Activated CD4-positive, alpha-beta T cell treated with anti-CD3 and anti-CD28 coated beads for 4 hours (primary cell): ENCODE results near the gene INPP5D.
"Not testable (repeated sequence)": the region's sequence is repeated elsewhere in the genome, so short reads cannot be mapped to it uniquely, and the experiment has no call there.

Experiments
- DNase-seq, 2 donors: peaks; one replicate each; pipeline ENCODE4 v3.0.0-alpha.2; 2020

Gene INPP5D

DNA sequence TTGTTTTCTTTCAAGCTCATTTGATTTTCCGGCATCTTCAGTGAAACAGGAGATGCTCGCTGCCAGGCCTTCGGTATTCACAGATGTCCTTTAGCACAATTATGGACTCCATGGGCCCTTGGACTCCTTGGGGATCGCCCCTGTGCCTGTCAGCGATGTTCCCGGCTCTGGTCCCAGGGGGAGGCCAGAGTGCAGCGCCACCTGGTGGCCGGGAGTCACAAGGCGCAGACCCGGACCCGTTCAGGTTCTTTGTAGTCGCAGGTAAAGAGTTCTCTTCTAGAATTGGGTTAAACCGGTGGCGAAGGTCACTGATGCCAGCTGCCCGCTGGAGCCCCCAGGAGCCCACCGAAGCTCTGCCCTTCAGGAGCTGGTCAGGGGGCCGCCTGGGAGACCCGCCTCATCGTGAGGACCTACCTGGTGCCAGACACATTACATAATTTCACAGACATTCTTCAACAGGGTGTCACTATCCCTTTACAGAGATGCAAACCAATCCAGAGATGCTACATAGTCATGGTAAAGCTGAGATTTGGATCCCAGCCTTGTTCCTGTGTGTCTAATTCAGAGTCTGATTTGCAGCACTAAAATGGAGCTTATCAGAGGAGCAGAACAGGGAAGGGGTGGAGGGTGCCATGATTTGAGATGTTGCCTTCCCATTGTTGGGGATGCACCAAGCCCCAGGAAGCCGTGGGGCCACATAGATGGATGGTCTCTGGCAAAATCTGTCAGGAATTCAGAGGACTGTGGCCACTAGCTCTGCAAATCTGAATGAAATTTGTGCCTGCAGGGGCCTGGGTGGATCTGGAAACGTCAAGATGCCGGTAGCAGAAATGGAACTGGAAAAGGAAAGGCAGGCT lies 6.0 kb upstream of the INPP5D start:
- DNase-seq: peak; percentile 71 to 76

DNA sequence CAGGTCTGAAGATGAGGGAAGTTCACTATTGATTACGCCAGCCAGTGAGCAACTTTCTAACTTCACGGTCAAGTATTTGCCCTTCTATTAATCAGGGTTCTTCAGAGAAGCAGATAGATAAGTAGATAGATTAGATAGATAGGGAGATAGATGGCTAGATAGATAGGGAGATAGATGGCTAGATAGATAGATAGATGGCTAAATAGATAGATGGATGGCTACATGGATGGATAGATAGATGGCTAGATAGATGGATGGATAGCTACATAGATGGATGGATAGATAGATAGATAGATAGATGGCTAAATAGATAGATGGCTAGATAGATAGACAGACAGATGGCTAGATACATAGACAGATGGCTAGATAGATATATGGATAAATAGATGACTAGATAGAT lies 4.8 kb upstream of the INPP5D start:
- DNase-seq: no peak

DNA sequence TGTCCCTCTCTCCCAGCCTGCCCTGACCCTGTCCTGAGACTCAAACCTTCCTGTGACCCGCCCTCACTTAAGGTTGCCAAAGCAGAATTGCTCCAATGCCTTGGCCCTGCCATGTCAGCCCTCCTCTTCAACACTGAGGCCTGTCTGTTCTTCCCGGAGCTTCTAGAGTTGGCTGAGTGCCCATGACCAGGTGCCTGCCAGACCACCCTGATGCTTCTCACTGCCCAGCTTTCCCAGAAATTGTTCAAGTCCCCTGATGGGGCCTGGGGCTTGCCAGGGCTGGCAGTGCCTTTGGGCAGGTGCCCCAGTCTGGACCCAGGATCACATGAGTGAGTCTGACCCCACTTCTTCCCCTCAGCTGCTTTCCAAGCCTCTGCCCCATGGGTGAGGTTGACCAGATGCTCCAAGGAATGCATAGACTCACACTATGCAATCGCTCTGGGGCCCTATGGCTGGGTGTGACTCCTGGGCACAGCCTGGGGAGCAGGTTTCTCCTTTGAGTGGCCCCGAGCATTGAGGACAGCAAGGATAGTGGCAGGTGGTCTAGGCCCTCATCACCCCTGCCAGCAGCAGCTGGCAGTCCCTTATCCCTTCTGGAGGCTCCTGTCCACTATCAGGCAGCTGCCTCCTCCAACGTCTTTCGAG lies 3.1 kb upstream of the INPP5D start:
- DNase-seq: no peak

DNA sequence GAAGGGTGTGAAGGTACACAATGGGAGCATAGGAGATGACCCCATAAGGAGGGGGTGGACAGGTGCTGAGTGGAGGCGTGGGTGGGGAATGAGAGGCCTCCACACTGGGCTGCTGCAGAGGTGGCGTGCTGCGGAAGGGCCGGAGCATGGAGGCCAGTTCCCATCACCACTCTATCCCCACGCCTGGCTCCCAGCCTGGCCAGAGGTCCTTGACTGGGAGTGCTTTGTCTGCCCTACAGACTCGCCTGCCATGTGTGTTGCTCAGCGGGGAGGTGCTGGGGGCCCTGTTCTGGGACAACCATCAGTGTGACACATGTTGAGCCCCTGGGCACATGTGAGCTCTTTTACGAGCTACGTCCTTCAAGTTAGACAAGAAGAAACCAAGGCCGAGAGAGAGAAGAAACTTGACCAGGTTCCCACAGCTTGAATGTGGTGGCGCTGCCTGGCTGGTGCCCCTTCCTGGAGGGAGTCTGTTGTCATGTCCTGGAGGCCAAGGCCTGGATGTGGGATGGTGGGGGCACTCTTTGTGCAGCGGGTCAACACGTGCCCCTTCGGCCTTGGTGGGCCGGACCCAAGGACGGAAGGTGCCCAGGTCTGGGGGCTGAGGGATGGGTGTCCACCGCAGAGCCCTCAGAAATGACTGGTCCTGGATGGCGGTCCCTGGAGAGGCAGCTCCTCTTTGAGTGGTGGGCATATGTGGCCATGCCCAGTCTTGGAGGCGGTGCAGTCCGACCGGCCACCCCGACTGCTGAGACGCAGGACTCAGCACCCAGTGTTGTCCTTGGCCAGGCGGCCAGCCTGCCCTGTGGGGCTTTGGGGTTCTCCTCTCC lies 1.2 kb upstream of the INPP5D start:
- DNase-seq: no peak

DNA sequence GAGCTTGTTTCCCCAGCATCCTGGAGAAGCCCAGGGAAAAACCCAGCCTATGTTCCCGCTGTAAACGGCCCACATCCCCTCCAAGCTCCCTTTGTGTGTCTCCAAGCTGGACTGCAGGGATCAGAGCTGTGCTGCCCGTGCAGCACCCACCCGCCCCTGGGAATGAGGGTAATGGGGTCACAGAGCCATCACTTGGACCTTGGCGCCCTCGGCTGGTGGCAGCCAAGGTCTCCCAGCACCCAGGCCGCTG lies 670 bp upstream of the INPP5D start:
- no peak for DNase-seq

DNA sequence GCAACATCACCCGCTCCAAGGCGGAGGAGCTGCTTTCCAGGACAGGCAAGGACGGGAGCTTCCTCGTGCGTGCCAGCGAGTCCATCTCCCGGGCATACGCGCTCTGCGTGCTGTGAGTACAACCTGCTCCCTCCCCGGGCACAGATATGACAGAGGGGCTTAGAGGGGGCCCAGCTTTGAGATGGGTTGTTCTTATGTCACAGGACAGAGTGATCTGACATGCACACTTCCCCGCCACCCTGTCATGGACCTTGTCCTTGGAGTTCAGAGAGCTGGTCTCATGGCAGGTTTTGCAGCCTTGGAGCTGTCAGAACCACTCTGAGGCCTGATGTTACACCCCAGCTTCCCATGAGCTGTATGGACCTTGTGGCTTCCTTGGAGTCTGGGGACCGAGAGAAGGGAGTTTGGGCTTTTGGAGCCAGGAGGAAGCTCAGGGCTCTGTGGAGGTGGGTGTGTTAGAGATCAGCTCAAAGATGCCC lies 398 bp downstream of the INPP5D start:
- DNase-seq: no peak

DNA sequence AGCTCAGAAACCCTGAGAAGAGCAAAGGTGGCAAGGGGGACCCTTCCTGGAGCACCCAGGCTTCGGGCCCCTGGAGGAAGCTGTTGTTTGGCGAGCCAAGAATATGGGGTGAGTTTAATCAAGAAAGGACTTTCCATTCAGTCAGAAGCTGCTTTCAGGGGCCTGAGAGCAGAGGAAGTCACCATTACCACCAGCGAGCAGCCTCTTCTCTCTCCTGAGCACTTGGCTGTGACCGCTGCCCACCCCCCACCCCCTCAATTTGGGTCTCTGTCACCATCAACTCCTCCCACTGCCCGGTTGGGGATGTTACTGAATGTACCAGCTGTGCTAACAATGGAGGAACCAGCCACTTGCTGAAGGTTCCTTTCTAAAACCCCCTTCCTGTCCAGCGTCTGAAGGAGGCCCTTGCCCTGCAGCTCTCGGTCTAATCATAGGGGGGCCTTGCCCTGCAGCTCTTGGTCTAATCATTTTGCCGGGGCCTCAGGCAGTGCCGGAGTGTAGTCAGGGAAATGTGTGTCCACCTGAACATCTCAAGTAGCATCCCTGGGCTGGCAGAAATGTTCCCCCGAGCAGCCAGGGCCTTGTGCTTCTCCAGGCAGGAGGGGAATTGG lies 943 bp downstream of the INPP5D start:
- DNase-seq: no peak

DNA sequence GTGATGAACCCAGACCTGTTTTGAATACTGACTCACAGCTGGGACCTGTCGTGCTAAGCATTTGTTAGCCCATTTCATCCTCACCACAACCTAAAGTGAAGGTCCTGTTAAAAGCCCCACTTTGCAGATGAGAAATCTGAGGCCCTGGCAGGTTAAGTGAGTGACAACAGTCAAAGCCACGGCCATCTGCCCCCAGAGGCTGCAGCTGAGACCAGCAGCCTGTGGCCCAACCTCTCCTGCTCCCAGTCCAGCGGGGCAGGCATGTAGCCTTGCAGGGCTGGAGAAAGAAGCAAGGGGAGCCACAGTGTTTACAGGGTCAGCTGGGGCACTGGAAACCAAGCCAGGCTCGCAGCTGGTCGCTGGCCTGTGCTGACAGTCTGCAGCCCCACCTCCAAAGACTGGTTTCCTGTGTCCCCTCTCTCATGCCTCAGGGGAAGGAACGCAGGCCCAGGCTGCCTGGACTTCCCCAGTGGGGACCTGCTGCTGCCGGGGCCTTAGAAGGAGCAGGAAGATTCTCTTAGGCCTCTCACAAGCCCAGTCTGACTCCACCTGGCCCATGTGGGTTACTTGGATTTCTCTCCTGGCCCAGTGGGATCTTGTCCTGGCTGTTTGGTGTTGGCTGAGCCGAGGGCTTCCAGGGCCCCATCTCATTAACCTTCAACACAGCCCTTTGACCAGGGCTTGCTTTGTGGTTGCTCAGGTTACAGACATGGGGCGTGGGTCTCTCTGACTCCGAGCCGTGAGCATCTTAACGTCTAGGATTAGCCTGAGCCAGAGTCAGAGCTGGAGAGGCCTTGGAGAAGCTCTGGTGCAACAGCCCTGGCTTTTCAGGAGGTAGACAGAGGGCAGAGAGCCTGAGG lies 1.7 kb downstream of the INPP5D start:
- DNase-seq: no peak

DNA sequence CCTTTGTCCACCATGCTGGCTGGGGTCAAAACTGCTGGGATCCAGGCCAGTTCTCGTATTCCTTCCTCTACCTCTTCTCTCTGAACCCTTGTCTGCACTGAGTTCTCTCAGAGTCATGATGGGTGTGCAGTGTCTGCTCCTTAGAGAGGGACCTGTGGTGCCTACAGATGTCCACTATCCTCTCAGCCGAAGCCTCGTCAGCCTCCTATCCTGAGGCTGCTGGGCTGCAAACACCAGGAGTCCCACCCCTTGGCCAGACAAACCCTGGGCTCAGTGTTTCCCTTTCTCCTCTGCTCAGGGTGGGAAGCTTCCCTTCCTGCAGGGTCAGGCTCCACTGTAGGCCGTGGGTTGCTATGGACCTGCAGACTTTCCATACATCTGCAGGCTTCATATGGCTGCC lies 2.3 kb downstream of the INPP5D start:
- no peak for DNase-seq

DNA sequence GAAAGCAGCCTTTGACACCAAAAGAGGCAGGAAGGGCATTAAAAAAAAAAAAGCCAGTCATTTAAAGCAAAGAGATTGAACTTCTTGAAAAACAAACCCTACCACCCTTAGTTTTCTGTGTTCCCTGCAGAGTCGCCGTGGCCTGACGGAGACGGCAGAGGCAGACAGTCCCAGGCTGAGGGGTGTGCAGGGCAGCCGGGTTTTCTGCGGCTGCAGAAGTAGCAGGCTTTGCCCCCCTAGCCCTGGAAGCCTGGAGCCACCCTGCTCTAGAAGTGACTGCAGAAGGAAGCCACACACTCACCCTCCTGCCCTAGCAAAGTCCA lies 2.8 kb downstream of the INPP5D start:
- no peak for DNase-seq

DNA sequence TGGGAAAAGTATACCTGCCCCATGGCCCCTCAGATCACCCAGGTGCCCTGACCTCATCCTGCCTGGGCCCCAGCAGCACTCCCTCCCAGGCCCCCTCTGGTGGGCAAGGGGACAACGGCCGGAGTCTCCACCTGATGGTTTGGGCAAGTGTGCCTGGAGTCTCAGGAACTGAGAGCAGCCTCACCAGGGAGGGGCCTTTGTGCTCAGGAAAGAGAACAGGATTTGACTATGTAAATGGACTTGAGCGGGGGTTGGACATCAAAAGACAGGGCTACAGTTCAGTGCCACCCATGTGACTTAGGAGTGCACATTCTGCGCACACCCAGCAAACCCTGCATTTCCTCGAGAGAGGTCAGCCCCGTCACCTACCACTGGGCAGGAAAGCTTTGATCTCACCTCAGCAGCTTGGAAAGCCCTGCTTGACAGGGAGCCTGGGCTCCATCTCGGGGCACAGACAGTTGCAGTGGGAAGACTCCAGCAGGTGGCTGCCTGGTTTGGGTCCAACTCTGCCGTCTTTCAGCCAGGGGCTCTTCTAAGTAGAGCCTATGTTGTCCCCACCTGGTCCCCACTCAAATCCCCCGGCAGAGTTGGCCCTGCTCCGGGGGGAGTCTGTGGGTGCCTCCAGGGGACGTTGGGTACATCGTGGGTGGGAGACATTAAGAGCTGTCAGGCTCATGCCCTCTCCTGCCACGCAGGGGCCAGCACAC lies 3.3 kb downstream of the INPP5D start:
- no peak for DNase-seq

DNA sequence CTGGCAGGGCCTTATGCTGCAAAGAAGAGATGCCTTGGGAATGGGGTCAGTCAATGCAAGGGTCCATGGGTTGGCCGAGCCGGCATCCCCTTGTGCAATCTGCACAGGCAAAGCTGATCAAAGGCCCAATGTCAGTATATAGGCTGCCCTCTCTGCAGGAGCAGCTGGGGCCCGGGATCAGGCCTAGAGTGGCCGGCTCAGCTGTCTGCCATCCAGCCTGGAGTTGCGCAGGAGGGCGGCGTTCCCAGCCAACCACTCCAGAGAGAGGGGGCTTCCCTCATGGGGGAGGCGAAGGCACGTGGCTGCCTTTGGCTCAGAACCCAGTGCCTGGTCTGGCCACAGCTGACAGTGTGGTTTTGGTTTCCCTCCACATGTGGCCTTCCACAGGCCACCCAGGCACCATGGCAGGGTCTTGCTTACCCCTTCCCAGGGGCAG lies 3.9 kb downstream of the INPP5D start:
- no peak for DNase-seq

DNA sequence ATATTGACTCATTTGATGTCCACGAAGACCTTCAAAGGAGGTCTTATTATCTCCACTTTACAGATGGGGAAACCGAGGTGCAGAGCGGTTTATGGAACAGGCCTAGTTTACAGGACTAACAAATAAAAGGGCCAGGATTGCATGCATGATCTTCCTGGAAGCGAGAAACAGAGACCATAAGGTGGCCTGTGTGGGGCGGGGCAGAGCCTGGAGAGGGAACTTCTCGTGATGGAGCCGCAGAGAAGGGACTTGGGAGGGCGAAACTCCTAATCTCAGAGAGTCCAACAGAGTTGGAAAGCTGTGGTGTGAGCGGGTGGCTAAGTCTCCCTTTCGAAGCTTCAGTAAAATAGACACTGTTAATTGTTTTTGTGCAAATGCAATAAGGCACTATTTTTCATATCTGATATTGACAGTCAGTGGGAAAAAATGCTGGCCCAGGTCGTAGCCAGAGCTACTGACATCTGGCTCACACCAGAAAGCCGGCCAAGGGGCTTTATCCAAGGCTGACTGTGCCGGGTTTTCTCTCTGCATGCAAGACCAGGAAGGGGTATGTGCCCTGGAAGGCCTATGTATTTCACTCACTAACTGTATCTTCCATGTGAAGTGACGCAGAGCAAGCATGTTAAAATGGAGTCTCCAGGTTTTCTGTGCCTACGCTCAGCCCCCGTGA lies 4.5 kb downstream of the INPP5D start:
- no peak for DNase-seq

DNA sequence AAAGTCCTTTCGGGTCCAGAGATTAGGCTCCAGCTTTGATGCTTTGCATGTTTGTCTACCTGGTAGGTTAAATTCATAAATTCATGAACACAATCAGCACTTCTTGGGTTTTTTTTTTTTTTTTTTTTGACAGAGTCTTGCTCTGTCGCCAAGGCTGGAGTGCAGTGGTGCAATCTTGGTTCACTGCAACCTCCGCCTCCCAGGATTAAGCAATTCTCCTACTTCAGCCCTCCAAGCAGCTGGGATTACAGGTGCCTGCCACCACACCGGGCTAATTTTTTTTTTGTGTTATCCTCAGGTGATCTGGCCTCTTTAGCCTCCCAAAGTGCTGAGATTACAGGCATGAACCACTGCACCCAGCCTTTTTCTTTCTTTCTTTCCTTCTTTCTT lies 5.1 kb downstream of the INPP5D start:
- not testable (repeated sequence) for DNase-seq

DNA sequence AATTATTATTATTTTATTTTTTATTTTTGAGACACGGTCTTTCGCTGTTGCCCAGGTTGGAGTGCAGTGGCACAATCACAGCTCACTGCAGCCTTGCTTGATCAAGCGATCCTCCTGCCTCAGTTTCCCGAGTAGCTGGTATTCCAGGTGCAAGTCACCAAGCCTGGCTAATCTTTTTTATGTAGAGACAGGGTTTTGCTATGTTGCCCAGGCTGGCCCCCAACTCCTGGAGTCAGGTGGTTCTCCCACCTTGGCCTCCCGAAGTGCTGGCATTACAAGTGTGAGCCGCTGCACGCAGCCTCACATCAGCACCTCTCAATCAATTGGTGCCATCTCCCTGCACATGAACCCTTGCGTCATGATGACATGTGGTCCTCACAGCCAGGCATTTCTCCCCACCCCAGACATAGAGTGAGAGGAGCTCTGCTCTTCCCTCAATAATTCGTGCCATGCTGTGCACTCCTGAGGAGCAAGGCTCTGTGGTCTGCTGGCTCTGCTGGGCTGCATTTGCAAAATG lies 5.9 kb downstream of the INPP5D start:
- no peak for DNase-seq

DNA sequence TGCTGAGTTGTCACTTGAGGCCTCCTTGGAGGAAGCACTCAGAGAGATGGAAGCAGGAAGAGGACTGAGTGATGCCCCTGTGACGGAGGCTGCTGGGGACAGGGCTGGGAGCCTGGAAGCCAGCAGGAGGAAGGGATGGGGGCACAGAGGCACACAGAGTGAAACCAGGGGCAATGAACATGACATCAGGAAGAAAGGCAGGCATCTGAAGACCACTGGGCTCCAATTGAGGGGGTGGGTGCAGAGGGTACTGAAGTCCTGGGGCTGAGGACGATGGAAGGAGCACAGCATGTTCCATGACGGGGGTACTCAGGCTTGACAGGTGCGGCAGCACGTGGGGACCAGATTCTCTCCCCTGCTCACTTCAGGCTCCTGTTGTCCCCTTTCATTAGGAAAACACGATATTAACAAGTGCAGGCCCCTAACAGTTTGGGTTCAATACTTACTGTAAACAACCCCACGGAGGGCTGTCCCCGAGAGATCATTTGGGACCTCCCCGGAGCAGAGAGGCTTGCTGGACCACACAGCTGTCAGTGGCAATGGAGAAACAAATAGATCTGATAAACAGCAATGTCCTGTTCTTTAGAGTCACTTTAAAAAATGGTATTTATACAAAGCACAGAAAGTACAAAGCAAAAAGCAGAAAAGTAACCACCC lies 8.7 kb downstream of the INPP5D start:
- DNase-seq: no peak

DNA sequence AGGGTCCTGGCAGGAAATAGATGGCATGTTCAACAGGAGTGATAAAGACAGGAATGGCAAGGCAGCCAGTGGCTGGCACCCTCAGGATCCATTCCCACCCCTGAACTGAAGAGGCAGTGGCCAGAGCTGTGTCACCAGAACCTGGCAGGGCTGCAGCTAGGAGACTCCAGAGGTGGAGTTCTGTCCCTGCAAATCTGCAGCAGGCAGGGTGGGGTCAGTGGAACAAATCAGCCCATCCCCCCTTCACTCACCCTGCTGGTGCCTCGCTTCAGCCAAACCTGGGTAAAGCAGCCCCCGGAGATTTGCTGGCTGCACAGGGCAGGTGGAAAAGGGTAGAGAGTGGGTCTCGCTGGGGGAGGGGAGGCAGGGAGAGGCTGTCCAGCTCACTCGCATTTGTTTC lies 12.7 kb downstream of the INPP5D start:
- no peak for DNase-seq

DNA sequence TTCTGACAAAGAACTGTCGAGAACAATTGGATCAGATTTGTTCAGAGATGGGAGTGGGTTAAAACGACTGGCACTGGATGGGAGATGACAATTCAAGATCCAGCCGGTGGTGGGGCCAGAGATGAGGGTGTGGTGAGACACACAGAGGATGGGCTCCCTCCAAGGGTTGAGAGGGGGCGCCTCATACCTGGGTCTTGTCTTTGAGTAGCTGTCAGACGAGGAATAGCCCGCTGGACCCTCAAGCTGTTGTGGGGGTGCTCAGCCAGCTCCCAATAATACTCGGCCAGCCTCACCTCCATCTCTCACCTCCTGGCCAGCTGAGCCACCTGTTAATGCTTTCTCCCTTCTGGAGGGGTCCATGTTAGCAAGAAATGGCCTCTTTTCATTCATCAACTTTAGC lies 14.0 kb downstream of the INPP5D start:
- no peak for DNase-seq

DNA sequence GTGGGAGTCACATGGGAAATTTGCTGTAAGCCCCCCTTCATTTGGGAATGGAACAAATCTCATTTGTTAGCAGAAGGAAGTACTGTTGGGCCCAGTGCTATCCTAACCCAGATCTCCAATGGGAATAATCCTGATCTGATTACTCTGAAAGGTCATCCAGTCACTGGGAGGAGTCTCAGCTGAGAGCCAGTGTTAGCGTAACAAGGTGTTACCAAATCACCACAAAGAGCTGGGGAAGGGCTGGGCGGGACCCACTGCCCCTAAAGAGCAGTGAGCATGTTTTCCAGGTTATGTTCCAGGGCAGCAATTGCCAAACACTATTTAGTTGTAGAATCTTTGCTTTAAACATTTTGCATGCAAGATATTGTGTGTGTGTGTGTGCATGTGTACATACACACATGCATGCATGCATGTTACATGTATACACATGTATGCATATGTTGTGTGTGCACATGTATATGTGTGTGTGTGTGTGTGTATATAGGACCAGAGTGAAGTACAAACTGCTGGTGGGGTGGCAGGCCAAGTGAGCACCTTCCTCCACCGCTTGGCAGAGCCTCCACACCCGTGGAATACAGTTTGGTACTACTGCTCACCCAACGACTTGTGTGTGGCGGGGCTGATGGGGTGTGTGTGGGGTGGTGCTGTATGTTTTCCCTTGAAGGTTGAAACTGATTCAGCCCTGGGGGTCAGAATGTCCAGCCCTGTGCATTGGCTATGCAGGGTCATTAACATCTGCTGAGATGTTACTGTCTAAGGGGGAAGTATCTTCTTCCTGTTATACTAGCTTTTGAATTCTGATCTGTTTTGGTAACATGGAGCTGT lies 15.2 kb downstream of the INPP5D start:
- DNase-seq: no peak

DNA sequence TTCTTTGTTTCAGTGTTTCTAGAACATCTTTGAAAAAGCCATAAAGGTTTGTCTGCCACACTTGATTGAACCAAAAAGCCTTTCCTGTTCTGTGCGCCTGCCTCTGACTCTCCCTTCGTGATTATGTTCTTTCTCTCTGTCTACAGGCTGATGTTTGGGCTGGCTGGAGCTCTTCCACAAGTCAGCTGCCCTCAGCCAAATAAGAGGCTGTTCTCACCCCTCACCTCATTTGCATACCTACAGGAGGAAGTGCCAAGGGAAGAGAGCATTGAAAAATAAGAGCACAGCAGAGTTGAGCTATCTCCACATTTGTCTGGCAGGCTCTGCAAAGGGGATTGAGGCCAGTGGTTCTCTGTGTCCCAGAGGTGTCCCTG lies 15.8 kb downstream of the INPP5D start:
- no peak for DNase-seq
